GM19452 (cell line): ENCODE results near the gene HECTD1.

Experiments used
- ATAC-seq: cut with Tn5 transposase; IDR thresholded peaks from one replicate; pipeline ENCODE4 v1.9.1; 2021; ENCODE audit not compliant: unreplicated experiment

Gene HECTD1

DNA sequence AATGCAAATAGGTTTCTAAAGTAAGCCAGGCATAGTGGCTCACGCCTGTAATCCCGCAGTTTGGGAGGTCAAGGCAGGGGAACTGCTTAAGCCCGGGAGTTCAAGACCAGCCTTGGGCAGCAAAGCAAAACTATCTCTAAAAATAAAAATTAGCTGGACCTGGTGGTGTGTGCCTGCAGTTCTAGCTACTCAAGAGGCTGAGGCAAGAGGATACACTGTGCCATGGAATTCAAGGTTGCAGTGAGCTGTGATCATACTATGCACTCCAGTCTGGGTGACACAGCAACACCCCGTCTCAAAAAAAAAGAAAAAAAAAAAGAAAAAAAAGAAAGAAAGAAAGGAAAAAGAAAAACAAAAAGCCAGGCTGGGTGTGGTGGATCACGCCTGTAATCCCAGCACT lies 46.3 kb downstream of the HECTD1 start:
- no peak for ATAC-seq

DNA sequence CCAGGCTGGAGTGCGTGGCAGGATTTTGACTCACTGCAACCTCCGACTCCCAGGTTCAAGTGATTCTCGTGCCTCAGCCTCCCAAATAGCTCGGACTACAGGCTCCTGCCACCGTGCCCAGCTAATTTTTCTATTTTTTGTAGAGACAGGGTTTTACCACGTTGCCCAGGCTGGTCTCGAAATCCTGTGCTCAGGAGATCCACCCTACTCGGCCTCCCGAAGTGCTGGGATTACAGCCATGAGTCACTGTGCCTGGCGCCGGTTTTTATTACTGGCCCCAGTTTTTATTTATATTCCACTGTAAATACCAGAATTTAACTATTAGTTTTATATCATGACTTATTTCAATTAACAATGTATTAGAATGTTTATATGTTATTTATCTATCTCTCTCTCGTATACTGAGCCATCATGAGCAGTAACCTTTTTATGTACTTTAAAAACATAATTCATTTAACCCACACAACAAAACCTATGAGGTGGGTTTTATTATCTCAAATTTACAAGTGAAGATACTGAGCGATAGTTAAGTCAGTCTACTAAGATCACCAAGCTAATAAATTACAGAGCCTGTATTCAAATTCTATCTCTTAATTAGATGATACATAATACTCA lies 47.8 kb downstream of the HECTD1 start:
- no peak for ATAC-seq

GRCh38 chr14:31154956-31155355 lies 52.6 kb downstream of the HECTD1 start:
- ATAC-seq = no peak

DNA sequence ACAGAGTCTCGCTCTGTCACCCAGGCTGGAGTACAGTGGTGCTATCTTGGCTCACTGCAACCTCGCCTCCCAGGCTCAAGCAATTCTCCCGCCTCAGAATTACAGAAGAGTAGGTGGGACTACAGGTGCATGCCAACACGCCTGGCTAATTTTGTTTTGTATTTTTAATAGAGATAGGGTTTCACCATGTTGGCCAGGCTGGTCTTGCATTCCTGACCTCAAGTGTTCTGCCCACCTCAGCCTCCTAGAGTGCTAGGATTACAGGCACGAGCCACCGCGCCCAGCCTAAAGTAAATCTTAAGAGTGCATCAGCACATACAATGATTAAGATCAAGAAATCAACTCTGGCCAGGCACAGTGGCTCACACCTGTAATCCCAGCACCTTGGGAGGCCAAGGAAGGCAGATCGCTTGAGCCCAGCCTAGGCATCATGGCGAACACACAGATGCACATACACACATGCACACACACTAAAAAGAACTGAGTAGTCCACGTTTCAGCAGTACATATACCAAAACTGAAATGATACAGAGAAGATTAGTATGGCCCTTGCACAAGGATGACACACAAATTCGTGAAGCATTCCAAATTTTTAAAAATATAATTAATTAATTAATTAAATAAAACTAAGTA lies 65.0 kb downstream of the HECTD1 start:
- ATAC-seq = no peak

DNA sequence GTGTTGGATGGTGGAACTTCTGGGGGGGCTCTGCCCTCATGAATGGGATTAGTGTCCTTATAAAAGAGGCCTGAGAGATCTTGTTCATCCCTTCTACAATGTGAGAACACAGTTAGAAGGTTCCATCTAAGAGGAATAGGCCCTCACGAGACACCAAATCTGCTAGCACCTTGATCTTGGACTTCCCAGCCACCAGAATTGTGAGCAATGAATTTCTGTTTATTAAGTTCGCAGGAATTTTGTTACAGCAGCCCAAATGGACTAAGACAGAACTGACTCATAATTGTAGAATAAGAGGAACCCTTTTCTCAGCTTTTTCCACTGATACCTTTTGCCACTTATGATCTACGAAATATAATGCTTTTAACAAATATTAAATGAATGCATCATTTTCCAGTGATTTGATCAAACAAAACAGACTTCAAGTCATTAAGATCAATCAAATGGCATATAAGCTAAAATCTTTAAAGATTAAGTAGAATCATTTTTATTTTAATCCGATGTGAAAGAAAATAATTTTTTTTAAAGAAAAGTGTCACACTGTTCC lies 68.2 kb downstream of the HECTD1 start:
- ATAC-seq = no peak

DNA sequence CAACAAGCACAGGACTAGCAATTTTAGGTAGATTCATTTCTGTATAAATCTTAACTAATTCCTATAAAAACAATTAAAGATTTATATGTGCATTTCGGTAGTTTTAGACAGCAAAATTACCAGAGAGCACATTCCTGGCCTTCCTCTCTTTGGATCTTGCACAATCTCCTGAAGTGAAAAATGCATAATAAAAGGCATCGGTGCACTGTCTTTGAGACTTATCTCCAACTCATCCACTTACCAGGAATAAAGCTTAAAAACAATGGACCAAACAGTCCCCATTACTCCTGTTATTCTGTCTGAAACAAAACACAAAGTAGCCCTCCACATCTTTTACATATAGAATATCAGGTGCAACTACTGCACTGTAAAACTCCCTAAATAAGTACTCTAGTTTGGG lies 69.3 kb downstream of the HECTD1 start:
- ATAC-seq = no peak

DNA sequence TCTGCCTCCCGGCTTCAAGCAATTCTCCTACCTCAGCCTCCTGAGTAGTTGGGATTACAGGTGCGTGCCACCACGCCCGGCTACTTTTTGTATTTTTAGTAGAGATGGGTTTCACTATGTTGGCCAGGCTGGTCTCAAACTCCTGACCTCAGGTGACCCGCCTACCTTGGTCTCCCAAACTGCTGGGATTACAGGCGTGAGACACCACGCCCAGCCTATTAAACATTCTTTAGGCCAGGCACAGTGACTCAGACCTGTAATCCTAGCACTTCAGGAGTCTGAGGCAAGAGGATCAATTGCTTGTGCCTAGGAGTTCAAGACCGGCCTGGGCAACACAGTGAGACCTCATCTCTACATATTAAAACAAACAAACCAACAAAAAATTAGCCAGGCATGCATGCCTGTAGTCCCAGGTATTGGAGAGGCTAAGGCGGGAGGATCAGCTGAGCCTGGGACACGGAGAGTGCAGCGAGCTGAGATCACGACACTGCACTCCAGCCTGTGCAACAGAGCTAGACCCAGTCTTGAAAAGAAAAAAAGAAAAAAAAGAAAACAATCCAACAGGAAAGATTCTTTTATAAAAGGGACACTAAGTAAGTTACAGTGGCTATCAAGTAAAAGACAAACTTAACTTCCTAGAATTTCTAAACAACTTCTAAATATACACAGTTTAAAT lies 70.2 kb downstream of the HECTD1 start:
- no peak for ATAC-seq

DNA sequence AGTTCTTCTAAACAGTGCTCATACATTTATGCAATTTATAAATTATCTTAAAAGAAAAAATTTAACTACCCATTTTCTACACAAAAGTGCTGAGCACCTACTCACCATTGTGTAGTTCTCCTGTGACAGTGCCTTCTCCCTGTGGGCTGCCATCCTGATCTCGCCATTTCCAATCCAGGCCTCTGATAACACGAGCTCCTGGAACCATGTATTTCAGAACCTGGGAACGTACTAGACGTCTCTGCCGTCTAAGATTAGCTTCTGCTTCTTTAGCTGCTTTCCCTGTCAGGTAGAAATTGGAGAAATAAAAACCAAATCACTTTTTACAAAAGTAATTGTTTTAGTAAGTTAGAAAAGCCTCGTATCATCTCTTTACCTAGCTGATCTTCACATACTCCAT lies 74.5 kb downstream of the HECTD1 start:
- ATAC-seq = no peak

- no peak for ATAC-seq
Measured at GRCh38 chr14:31128601-31129526, 78.7 kb downstream of the HECTD1 start.

- ATAC-seq = peak; percentile 88
Measured at GRCh38 chr14:31127690-31128089, 79.9 kb downstream of the HECTD1 start.

DNA sequence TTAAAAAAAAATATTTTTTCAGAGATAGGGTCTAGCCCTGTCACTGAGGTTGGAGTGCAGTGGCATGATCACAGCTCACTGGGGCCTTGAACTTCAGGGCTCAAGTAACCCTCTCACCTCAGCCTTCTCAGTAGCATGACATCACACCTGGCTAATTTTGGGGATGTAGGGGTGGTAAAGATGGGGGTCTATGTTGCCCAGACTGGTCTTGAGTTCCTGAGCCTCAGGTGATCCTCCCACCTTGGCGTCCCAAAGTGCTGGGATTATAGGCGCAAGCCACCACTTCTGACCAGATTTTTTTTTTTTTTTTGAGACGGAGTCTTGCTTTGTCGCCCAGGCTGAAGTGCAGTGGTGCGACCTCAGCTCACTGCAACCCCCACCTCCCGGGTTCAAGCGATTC lies 80.9 kb downstream of the HECTD1 start:
- ATAC-seq = no peak

GRCh38 chr14:31125231-31125630 lies 82.4 kb downstream of the HECTD1 start:
- ATAC-seq = no peak

GRCh38 chr14:31124197-31124596 lies 83.4 kb downstream of the HECTD1 start:
- ATAC-seq = no peak

DNA sequence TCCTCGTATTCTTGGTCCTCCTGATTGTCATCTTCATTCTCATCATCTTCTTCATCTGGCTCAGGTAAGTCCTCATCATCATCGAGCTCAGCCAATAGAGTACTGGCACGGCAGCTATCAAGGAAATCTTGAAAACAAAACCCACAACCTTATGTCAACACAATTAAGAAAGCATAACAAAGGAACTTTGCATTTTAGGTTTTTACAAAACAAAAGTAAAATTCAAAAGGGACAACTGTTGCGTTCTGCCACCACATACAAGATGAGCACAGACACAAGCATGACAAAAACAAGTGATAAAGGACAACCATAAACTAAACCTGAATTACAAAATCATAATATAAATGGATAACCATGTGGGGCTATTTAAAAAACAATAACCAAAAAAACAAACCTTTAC lies 84.7 kb downstream of the HECTD1 start:
- no peak for ATAC-seq

GRCh38 chr14:31122098-31122611 lies 85.4 kb downstream of the HECTD1 start:
- no peak for ATAC-seq

GRCh38 chr14:31118892-31119291 lies 88.7 kb downstream of the HECTD1 start:
- no peak for ATAC-seq

GRCh38 chr14:31113794-31114193 lies 93.8 kb downstream of the HECTD1 start:
- no peak for ATAC-seq

DNA sequence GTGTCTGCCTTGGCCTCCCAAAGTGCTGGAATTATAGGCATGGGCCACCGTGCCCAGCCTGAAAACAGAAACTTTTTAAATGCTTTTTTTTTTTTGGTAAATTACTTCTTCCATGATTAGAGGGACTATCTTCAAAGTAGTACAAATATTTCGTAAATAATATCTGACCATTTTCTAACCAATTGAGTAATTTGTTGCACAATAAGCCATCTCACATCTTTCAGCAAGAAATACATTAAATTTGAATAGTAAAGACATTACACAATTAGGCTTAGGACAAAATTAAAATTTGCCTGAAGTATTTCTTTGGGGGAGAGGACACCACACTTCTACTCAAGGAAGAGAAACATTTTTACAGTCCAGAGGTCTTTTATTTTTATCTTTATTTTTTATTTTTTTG lies 96.7 kb downstream of the HECTD1 start:
- no peak for ATAC-seq

- ATAC-seq = no peak
Measured at GRCh38 chr14:31109257-31109656, 98.3 kb downstream of the HECTD1 start.

DNA sequence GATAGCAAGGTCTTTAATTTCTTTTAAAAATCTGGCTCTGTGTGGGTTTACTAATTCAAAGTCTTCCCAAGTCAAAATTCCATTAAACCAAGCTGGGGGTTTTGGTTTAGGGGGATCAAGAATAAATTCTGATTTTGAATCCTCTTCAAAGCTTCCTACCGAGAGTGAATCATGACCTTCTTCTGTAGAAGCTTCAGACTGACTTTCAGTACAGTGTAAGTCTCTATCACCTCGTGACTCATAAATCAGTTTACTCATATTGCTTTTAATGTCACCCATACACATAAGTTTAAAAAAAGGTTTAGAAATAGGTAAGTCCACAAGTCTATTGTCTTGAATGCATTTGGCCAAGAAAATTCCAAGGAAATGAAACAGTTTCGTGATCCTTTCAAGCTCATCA lies 100.8 kb downstream of the HECTD1 start:
- ATAC-seq = no peak

- no peak for ATAC-seq
Measured at GRCh38 chr14:31097081-31097480, 110.5 kb downstream of the HECTD1 start.
